Smooth muscle cell (in vitro differentiated cells): ENCODE results near the gene LIN54. TPM values are rescaled to one million over a fixed set of nuclear protein-coding genes. Genes with fewer than 3 reads are reported as not detected.

Experiments used
- DNase-seq: peaks from one replicate; lab custom pipeline; 2025; ENCODE audit not compliant: unreplicated experiment; lab: John Stamatoyannopoulos, UW
- H2AFZ ChIP-seq: fragments of 200-600 bp; sonication (generic); 2 replicates; pipeline ENCODE4 v1.6.0; 2016; ENCODE audit warnings: antibody characterized with exemption, low read depth, mild to moderate bottlenecking
- H3F3A ChIP-seq: fragments of 200-600 bp; sonication (generic); 2 replicates; pipeline ENCODE4 v1.6.0; 2017; ENCODE audit warnings: antibody characterized with exemption, low read depth
- H3K27ac ChIP-seq: fragments of 200-600 bp; sonication (generic); 2 replicates; pipeline ENCODE4 v1.5.1; 2016; ENCODE audit warnings: low read depth, mild to moderate bottlenecking
- H3K27me3 ChIP-seq: fragments of 200-600 bp; sonication (generic); 2 replicates; pipeline ENCODE4 v1.6.1; 2016; ENCODE audit warnings: low read depth, mild to moderate bottlenecking
- H3K36me3 ChIP-seq: fragments of 200-600 bp; sonication (generic); 2 replicates; pipeline ENCODE4 v1.5.1; 2016; ENCODE audit warnings: low read depth
- H3K4me1 ChIP-seq: fragments of 200-600 bp; sonication (generic); 2 replicates; pipeline ENCODE4 v1.5.1; 2016; ENCODE audit warnings: low read depth
- H3K4me2 ChIP-seq: fragments of 200-600 bp; sonication (generic); 2 replicates; pipeline ENCODE4 v1.6.0; 2016; ENCODE audit warnings: mild to moderate bottlenecking
- H3K4me3 ChIP-seq: fragments of 200-600 bp; sonication (generic); 2 replicates; pipeline ENCODE4 v1.5.1; 2016; ENCODE audit warnings: mild to moderate bottlenecking
- H3K79me2 ChIP-seq: fragments of 200-600 bp; sonication (generic); 2 replicates; pipeline ENCODE4 v1.6.0; 2016; ENCODE audit warnings: low read depth, mild to moderate bottlenecking
- H3K9ac ChIP-seq: fragments of 200-600 bp; sonication (generic); 2 replicates; pipeline ENCODE4 v1.6.0; 2016; ENCODE audit warnings: low read depth
- H3K9me3 ChIP-seq: fragments of 200-600 bp; sonication (generic); replicated peaks from 2 replicates; pipeline ENCODE4 v1.5.1; 2016; ENCODE audit warnings: low read depth
- H4K20me1 ChIP-seq: fragments of 200-600 bp; sonication (generic); 2 replicates; pipeline ENCODE4 v1.6.0; 2016; ENCODE audit warnings: low read depth
- CTCF ChIP-seq: fragments of 200-600 bp; sonication (generic); IDR thresholded peaks from 2 replicates; pipeline ENCODE4 v1.5.1; 2017; ENCODE audit warnings: borderline replicate concordance, mild to moderate bottlenecking, antibody characterized with exemption; ENCODE audit not compliant: insufficient read depth, poor library complexity, severe bottlenecking
- WGBS: methylation state at CpG from one replicate; pipeline ENCODE4 v1.1.7; 2016; ENCODE audit warnings: low lambda C conversion rate; 5-methylcytosine and 5-hydroxymethylcytosine counted together
- polyA plus RNA-seq: library from polyadenylated mRNA; unstranded; fragments of >200 nt; fragmentation: Nextera tagmentation; extraction: Ambion mirVana; gene quantifications from 2 replicates; pipeline ENCODE4 v1.2.1, GENCODE V29; 2016
- total RNA-seq: library from RNA; depleted of rRNA; stranded (reverse); fragments of >200 nt; gene quantifications from 2 replicates; pipeline ENCODE4 v1.2.3, GENCODE V29; 2014

LIN54 gene
- total and polyA plus RNA-seq, 2 experiments from 2014 or later = 5.0 to 24.1 TPM

GRCh38 chr4:82965763-82966162 lies 44.9 kb downstream of the LIN54 start:
- H3K27me3 ChIP-seq = no peaks in the 10 kb centered on the region

GRCh38 chr4:82957045-82957444 lies 53.6 kb downstream of the LIN54 start:
- Histone ChIP-seq H3F3A (no peaks in the 10 kb centered on the region), H3K9me3 (no peaks in the 10 kb centered on the region), H4K20me1 (no peaks in the 10 kb centered on the region), H3K27ac (no peak overlapping the region), H3K27me3 (no peaks in the 10 kb centered on the region), H2AFZ (no peak overlapping the region), H3K4me3 (no peak overlapping the region), H3K36me3 (no peaks in the 10 kb centered on the region), H3K4me2 (no peak overlapping the region), H3K79me2 (no peaks in the 10 kb centered on the region), H3K9ac (no peak overlapping the region), H3K4me1 (no peaks in the 10 kb centered on the region)
- no peak for TF ChIP-seq CTCF
- DNase-seq = no peak
- WGBS = 93% methylated on average over 1 of the region's 1 CpG

More at GRCh38 chr4:82965763-82966162, 44.9 kb downstream of the LIN54 start:
- Histone ChIP-seq H3K27ac (no peak overlapping the region), H3K9me3 (no peaks in the 10 kb centered on the region), H3K4me1 (no peaks in the 10 kb centered on the region), H3F3A (no peaks in the 10 kb centered on the region), H3K4me2 (no peak overlapping the region), H4K20me1 (no peaks in the 10 kb centered on the region), H3K9ac (no peak overlapping the region), H2AFZ (no peak overlapping the region), H3K79me2 (no peaks in the 10 kb centered on the region), H3K4me3 (no peak overlapping the region), H3K36me3 (no peaks in the 10 kb centered on the region)
- no peak for TF ChIP-seq CTCF
- 90% methylated on average over 2 of the region's 2 CpGs for WGBS
- DNase-seq = no peak

GRCh38 chr4:82954212-82954611 lies 56.4 kb downstream of the LIN54 start:
- Histone ChIP-seq H3F3A (no peaks in the 10 kb centered on the region), H3K4me1 (no peaks in the 10 kb centered on the region), H3K9ac (no peak overlapping the region), H3K27ac (no peak overlapping the region), H3K4me2 (no peak overlapping the region), H3K79me2 (no peaks in the 10 kb centered on the region), H2AFZ (no peak overlapping the region), H3K4me3 (no peak overlapping the region), H3K36me3 (no peaks in the 10 kb centered on the region), H4K20me1 (no peaks in the 10 kb centered on the region), H3K27me3 (no peaks in the 10 kb centered on the region), H3K9me3 (no peaks in the 10 kb centered on the region)
- TF ChIP-seq CTCF = no peak
- over 99% methylated on average over 4 of the region's 4 CpGs for WGBS
- no peak for DNase-seq

- WGBS = 99% methylated on average over 2 of the region's 2 CpGs
- DNase-seq = no peak
Measured at GRCh38 chr4:82951196-82951595, 59.4 kb downstream of the LIN54 start.

More at GRCh38 chr4:82951196-82951595, 59.4 kb downstream of the LIN54 start:
- Histone ChIP-seq H3K79me2 (no peaks in the 10 kb centered on the region), H3K4me1 (no peaks in the 10 kb centered on the region), H3K27me3 (no peaks in the 10 kb centered on the region), H3K9me3 (no peaks in the 10 kb centered on the region), H3K9ac (no peak overlapping the region), H3K27ac (no peak overlapping the region), H3K4me2 (no peak overlapping the region), H4K20me1 (no peaks in the 10 kb centered on the region), H2AFZ (no peak overlapping the region), H3F3A (no peaks in the 10 kb centered on the region), H3K36me3 (no peaks in the 10 kb centered on the region), H3K4me3 (no peak overlapping the region)
- no peak for TF ChIP-seq CTCF
